Measurements from ENCODE around the gene FICD. TPM values are rescaled to one million over a fixed set of nuclear protein-coding genes. Genes with fewer than 3 reads are reported as not detected.

FICD gene
- total RNA-seq, 4 donors from 2014 or later, result 5.6 to 7.2 (median 6.5) TPM

DNA sequence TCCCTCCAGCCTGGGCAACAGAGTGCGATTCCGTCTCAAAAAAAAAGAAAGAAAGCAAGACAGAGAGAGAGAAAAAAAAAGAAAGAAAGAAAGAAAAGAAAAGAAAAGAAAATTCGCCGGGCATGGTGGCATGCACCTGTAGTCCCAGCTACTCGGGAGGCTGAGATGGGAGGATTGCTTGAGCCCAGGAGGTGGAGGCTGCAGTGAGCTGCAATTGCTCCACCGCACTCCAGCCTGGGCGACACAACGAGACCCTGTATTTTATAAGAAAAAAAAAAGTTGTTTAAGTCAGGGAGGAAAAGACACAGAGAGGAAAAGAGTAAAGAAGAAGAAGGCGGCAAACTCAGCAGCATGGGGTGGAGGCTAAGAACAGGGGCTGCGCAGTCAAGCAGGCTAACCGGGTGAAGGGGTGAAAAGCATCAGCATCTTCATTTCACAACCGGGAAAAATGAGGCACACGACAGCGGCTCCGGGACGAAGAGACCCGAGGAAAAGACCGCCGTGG, 557 bp upstream of the FICD start:
- Histone ChIP-seq H3K27ac (replicated peaks in 1 of 4) (peak overlapping the region in 2 of 4 donors; percentile 52 to 84), H3K27me3 (no peaks in the 10 kb centered on the region), H3K36me3 (peaks cover 8 to 30% (median 23%) of the 10 kb centered on the region in 4 donors), H3K4me1 (peaks cover 13 to 37% (median 26%) of the 10 kb centered on the region in 4 donors), H3K4me3 (peak overlapping the region; percentile 74 to 94 (median 86)), H3K9me3 (no peaks in the 10 kb centered on the region)
- TF ChIP-seq EP300 (IDR thresholded peaks at IDR 0.05) (no peak), POLR2AphosphoS5 (IDR thresholded peaks at IDR 0.05) (no peak), POLR2A (IDR thresholded peaks at IDR 0.05; ENCODE audit: low read depth) (no peak)
- TF ChIP-seq, protein P1, sequence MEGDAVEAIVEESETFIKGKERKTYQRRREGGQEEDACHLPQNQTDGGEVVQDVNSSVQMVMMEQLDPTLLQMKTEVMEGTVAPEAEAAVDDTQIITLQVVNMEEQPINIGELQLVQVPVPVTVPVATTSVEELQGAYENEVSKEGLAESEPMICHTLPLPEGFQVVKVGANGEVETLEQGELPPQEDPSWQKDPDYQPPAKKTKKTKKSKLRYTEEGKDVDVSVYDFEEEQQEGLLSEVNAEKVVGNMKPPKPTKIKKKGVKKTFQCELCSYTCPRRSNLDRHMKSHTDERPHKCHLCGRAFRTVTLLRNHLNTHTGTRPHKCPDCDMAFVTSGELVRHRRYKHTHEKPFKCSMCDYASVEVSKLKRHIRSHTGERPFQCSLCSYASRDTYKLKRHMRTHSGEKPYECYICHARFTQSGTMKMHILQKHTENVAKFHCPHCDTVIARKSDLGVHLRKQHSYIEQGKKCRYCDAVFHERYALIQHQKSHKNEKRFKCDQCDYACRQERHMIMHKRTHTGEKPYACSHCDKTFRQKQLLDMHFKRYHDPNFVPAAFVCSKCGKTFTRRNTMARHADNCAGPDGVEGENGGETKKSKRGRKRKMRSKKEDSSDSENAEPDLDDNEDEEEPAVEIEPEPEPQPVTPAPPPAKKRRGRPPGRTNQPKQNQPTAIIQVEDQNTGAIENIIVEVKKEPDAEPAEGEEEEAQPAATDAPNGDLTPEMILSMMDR (IDR thresholded peaks at IDR 0.05), result no peak
- no peak for DNase-seq (ENCODE audit: extremely low spot score)
- intact Hi-C loops (cut with DNase I), result loop anchor here (5.0 kb wide), 2 partner anchors 322 to 522 kb away; no protein-coding TSS in a partner anchor
- WGBS, result 27% methylated on average over 19 of the region's 19 CpGs

DNA sequence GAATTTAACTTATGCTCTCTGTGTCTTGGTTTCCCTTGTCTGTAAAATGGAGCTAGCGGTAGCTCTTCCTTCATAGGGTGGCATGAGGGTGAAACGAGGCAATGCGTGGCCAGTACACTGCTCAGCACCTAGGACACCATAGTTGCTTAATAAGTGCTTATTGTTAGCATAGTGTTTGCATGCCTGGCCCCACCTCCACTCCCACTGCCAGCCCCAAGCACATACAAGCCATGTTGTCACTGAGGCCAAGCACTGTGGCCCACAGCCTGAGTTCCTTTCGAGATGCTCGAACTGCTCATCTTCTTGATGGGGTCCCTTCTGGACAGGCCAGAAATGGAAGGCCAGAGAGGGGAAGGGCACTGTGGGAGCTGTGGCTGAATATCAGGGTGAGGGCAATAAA, 839 bp downstream of the FICD start:
- DNase-seq (ENCODE audit: extremely low spot score), result no peak
- Histone ChIP-seq H3K4me3 (peak overlapping the region; percentile 74 to 94 (median 86)), H3K36me3 (peaks cover 21 to 44% (median 36%) of the 10 kb centered on the region in 4 donors), H3K27ac (replicated peaks in 1 of 4) (peak overlapping the region; percentile 74 to 84 (median 78)), H3K4me1 (peaks cover 13 to 37% (median 26%) of the 10 kb centered on the region in 4 donors), H3K9me3 (no peaks in the 10 kb centered on the region), H3K27me3 (no peaks in the 10 kb centered on the region)
- 38% methylated on average over 3 of the region's 5 CpGs for WGBS
- TF ChIP-seq POLR2AphosphoS5 (IDR thresholded peaks at IDR 0.05) (no peak), EP300 (IDR thresholded peaks at IDR 0.05) (no peak), POLR2A (IDR thresholded peaks at IDR 0.05; ENCODE audit: low read depth) (no peak)
- TF ChIP-seq, protein P1 (IDR thresholded peaks at IDR 0.05), result no peak
- intact Hi-C loops (cut with DNase I), result no loop called here

DNA sequence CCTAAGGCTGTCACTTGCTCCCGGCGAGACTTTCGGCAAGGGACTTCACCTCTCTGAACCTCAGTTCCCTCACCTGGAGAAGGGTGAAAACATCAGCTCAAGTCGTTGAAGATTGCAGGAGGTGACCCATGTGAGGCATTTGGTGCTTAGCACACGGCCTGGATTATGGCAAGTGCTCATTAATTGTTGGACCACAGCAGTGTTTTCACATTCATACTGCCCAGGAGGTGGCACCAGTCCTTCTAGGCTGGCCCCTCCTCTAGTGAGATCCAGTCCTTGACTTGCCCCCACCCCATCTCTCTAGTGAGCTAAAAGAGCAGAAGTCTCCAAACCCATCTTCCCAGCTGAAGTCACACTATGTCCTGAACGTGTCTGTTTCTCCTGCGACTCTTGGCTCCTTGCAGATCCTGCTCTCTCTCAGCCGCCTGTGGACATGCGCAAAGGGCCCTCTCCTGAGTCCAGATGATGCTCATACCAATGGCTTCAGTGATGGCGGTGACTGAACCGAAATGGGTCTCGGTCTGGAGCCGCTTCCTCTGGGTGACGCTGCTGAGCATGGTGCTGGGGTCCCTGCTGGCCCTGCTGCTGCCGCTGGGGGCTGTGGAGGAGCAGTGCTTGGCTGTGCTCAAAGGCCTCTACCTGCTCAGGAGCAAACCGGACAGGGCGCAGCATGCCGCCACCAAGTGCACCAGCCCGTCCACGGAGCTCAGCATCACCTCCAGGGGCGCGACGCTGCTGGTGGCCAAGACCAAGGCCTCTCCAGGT, 1.6 kb downstream of the FICD start:
- no peak for TF ChIP-seq POLR2AphosphoS5 (IDR thresholded peaks at IDR 0.05)
- no peak for TF ChIP-seq POLR2A (IDR thresholded peaks at IDR 0.05; ENCODE audit: low read depth)
- no peak for TF ChIP-seq EP300 (IDR thresholded peaks at IDR 0.05)
- peaks cover 28 to 52% (median 44%) of the 10 kb centered on the region in 4 donors for H3K36me3 ChIP-seq
- H3K4me3 ChIP-seq, result no peak overlapping the region
- H3K9me3 ChIP-seq, result no peaks in the 10 kb centered on the region
- no peak overlapping the region for H3K27ac ChIP-seq (replicated peaks in 1 of 4)
- intact Hi-C loops (cut with DNase I), result no loop called here
- DNase-seq (ENCODE audit: extremely low spot score), result no peak
- H3K27me3 ChIP-seq, result no peaks in the 10 kb centered on the region
- peaks cover 13 to 35% (median 23%) of the 10 kb centered on the region in 4 donors for H3K4me1 ChIP-seq
- 82% methylated on average over 22 of the region's 23 CpGs for WGBS

DNA sequence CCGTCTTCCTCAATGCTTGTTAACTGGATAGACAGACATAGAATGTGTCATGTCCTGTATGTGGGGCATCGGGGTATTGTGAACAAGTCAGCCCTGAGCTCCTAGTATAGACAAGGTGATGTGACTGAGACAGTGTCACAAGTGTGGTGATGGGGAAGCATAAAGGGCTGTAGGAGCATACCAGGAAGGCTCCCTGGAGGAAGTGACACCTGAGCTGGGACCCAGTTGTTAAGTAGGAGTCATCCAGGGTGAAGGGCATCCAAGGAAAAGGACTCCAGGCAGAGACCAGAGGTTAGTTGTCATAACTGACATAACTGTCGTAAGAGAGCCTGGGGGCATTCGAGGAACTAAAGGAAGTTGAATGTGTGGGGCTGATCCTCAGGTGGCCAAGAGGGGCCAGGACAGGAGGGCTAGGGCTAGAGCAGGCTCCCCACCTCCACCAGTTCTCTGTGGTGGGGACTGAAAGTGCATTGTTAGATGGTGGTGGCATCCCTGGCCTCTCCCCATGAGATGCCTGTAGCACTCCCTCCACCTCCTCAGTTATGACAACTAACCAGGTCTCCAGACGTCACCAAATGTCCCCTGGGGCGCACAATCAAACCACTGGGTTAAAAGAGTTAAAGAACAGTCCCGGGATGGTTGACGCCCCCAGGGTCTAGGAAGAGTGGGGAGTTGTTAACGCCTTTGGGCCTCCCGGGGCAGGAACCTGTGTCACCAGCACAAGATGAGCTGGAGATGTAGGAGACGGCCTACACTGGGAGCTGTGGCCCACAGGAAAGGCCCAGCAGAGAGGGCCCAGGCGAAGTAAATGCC, 2.4 kb downstream of the FICD start:
- Histone ChIP-seq H3K4me3 (no peak overlapping the region), H3K9me3 (no peaks in the 10 kb centered on the region), H3K27ac (replicated peaks in 1 of 4) (no peak overlapping the region), H3K36me3 (peaks cover 36 to 60% (median 52%) of the 10 kb centered on the region in 4 donors), H3K4me1 (peaks cover 12 to 28% (median 18%) of the 10 kb centered on the region in 4 donors), H3K27me3 (no peaks in the 10 kb centered on the region)
- intact Hi-C loops (cut with DNase I), result no loop called here
- TF ChIP-seq, protein P1 (IDR thresholded peaks at IDR 0.05), result no peak
- TF ChIP-seq EP300 (IDR thresholded peaks at IDR 0.05), result no peak
- no peak for TF ChIP-seq POLR2A (IDR thresholded peaks at IDR 0.05; ENCODE audit: low read depth)
- TF ChIP-seq POLR2AphosphoS5 (IDR thresholded peaks at IDR 0.05), result no peak
- no peak for DNase-seq (ENCODE audit: extremely low spot score)
- 92% methylated on average over 11 of the region's 12 CpGs for WGBS

Measured in esophagus muscularis mucosa (tissue), 4 donors.